GM12892 (cell line): ENCODE data around the gene SHH.

Source experiments
- POLR2A ChIP-seq: IDR thresholded peaks from 2 replicates; pipeline ENCODE4 v1.6.1; 2011; ENCODE audit warnings: low read depth, low read length, control low read depth
- TAF1 ChIP-seq: IDR thresholded peaks from 2 replicates; pipeline ENCODE4 v1.6.1; 2011; ENCODE audit warnings: low read depth, mild to moderate bottlenecking, control low read depth, low read length, borderline replicate concordance

DNA sequence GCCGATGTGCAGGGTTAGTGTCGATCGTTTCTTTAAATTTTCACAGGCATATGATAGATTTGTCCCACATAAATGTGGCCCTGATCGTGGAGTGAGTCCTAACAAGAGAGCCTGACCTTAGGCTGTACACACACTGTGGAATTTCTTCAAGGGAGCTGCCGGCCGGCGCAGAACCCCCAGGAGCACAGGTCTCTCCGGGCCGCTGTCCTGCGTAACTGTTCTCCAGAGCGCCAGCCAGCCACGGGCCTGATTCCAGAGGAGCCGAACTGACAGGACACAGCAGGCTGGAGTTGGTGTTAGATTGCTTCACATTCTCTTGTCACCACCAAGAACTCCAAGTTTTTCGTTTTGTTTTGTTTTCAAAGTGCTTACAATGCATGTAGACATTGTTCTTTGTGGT is 37.3 kb downstream of the SHH start:
- TF ChIP-seq TAF1 (no peak), POLR2A (no peak)
